Astrocyte (in vitro differentiated cells and primary cell): ENCODE measurements around the gene MAN1B1. TPM values are rescaled to one million over a fixed set of nuclear protein-coding genes. Genes with fewer than 3 reads are reported as not detected.
"Not testable (repeated sequence)": the region's sequence is repeated elsewhere in the genome, so short reads cannot be mapped to it uniquely, and the experiment has no call there.

Experiments used
- DNase-seq: peaks from one replicate; pipeline ENCODE4 v3.0.0-alpha.2; 2010; ENCODE audit warnings: low read depth
- FAIRE-seq: peaks from 2 replicates; lab custom pipeline; 2011; peaks lifted over from hg19 to GRCh38; lab: Jason Lieb, UNC
- H2AFZ ChIP-seq: 2 replicates; pipeline ENCODE4 v1.6.0; 2012; ENCODE audit warnings: low read depth, low read length, inconsistent platforms
- H3K27ac ChIP-seq: 2 replicates; pipeline ENCODE4 v1.5.1; 2011; ENCODE audit warnings: low read depth, low read length, inconsistent platforms
- H3K27me3 ChIP-seq: 2 replicates; pipeline ENCODE4 v1.6.0; 2011; ENCODE audit warnings: low read length, inconsistent platforms; ENCODE audit not compliant: insufficient read depth
- H3K36me3 ChIP-seq: 2 replicates; pipeline ENCODE4 v1.5.1; 2011; ENCODE audit warnings: low read length, inconsistent platforms; ENCODE audit not compliant: insufficient read depth
- H3K4me1 ChIP-seq: 2 replicates; pipeline ENCODE4 v1.5.1; 2011; ENCODE audit warnings: low read length, inconsistent platforms; ENCODE audit not compliant: insufficient read depth
- H3K4me2 ChIP-seq: 2 replicates; pipeline ENCODE4 v1.6.0; 2012; ENCODE audit warnings: low read length, inconsistent platforms
- H3K4me3 ChIP-seq: 2 replicates; pipeline ENCODE4 v1.5.1; 2011; ENCODE audit warnings: low read depth, mild to moderate bottlenecking, low read length, inconsistent platforms; ENCODE audit not compliant: insufficient read depth
- H3K79me2 ChIP-seq: 2 replicates; pipeline ENCODE4 v1.6.0; 2012; ENCODE audit warnings: mild to moderate bottlenecking, low read length, inconsistent platforms; ENCODE audit not compliant: insufficient read depth
- H3K9ac ChIP-seq: 2 replicates; pipeline ENCODE4 v1.6.0; 2012; ENCODE audit warnings: mild to moderate bottlenecking, low read length, inconsistent platforms
- H3K9me3 ChIP-seq: 2 replicates; pipeline ENCODE4 v1.5.1; 2012; ENCODE audit warnings: low read depth, mild to moderate bottlenecking, low read length, inconsistent platforms; ENCODE audit not compliant: insufficient read depth
- H4K20me1 ChIP-seq: 2 replicates; pipeline ENCODE4 v1.6.0; 2012; ENCODE audit warnings: low read length, inconsistent platforms; ENCODE audit not compliant: insufficient read depth
- H3K27ac Mint-ChIP-seq: one replicate; pipeline ENCODE4 v1.8.0; 2021; ENCODE audit warnings: mild to moderate bottlenecking, mixed read lengths; ENCODE audit not compliant: unreplicated experiment
- H3K27me3 Mint-ChIP-seq: one replicate; pipeline ENCODE4 v1.8.0; 2021; ENCODE audit warnings: low read depth, mixed read lengths; ENCODE audit not compliant: unreplicated experiment
- H3K36me3 Mint-ChIP-seq: one replicate; pipeline ENCODE4 v1.8.0; 2021; ENCODE audit warnings: low read depth, mixed read lengths; ENCODE audit not compliant: unreplicated experiment
- H3K4me1 Mint-ChIP-seq: one replicate; pipeline ENCODE4 v1.8.0; 2021; ENCODE audit warnings: low read depth, mixed read lengths; ENCODE audit not compliant: unreplicated experiment
- H3K4me3 Mint-ChIP-seq: one replicate; pipeline ENCODE4 v1.8.0; 2021; ENCODE audit warnings: mild to moderate bottlenecking, moderate library complexity, mixed read lengths; ENCODE audit not compliant: unreplicated experiment
- H3K9me3 Mint-ChIP-seq: one replicate; pipeline ENCODE4 v1.8.0; 2021; ENCODE audit warnings: mild to moderate bottlenecking, mixed read lengths; ENCODE audit not compliant: unreplicated experiment
- EZH2 ChIP-seq: IDR thresholded peaks from 2 replicates; pipeline ENCODE4 v1.6.1; 2012; ENCODE audit warnings: mild to moderate bottlenecking, low read length, inconsistent platforms; ENCODE audit not compliant: insufficient read depth
- total RNA-seq: library from RNA; stranded (reverse); gene quantifications from 2 replicates; pipeline ENCODE4 v1.2.1, GENCODE V29; 2021
- TF ChIP-seq, protein P1 (sequence below): IDR thresholded peaks from 2 replicates; pipeline ENCODE4 v1.5.1; 2011; ENCODE audit warnings: low read depth, mild to moderate bottlenecking, inconsistent platforms, low read length, moderate library complexity; ENCODE audit not compliant: insufficient read depth

The MAN1B1 gene
- total RNA-seq, 1 donor from 2014 or later, result 69.2 TPM

GRCh38 chr9:137130176-137130755 is 43.5 kb downstream of the MAN1B1 start:
- Mint-ChIP-seq H3K9me3 (no peaks in the 10 kb centered on the region), H3K4me3 (peak overlapping the region; percentile 91), H3K4me1 (peaks cover 20% of the 10 kb centered on the region), H3K27ac (peak overlapping the region; percentile 84), H3K27me3 (peaks cover 11% of the 10 kb centered on the region), H3K36me3 (peaks cover 1% of the 10 kb centered on the region)
- H3K79me2 ChIP-seq, result peaks cover 36% of the 10 kb centered on the region
- peaks cover 13% of the 10 kb centered on the region for H4K20me1 ChIP-seq
- H3K4me2 ChIP-seq, result peak overlapping the region; percentile 90
- peak overlapping the region; percentile 93 for H2AFZ ChIP-seq
- H3K36me3 ChIP-seq, result no peaks in the 10 kb centered on the region
- H3K27me3 ChIP-seq, result no peaks in the 10 kb centered on the region
- H3K27ac ChIP-seq, result peak overlapping the region; percentile 36
- peak overlapping the region; percentile 76 for H3K4me3 ChIP-seq
- peak overlapping the region; percentile 82 for H3K9ac ChIP-seq
- H3K9me3 ChIP-seq, result no peaks in the 10 kb centered on the region
- no peak for TF ChIP-seq EZH2
- TF ChIP-seq, protein P1, sequence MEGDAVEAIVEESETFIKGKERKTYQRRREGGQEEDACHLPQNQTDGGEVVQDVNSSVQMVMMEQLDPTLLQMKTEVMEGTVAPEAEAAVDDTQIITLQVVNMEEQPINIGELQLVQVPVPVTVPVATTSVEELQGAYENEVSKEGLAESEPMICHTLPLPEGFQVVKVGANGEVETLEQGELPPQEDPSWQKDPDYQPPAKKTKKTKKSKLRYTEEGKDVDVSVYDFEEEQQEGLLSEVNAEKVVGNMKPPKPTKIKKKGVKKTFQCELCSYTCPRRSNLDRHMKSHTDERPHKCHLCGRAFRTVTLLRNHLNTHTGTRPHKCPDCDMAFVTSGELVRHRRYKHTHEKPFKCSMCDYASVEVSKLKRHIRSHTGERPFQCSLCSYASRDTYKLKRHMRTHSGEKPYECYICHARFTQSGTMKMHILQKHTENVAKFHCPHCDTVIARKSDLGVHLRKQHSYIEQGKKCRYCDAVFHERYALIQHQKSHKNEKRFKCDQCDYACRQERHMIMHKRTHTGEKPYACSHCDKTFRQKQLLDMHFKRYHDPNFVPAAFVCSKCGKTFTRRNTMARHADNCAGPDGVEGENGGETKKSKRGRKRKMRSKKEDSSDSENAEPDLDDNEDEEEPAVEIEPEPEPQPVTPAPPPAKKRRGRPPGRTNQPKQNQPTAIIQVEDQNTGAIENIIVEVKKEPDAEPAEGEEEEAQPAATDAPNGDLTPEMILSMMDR, result no peak
- peaks cover 20% of the 10 kb centered on the region for H3K4me1 ChIP-seq
- FAIRE-seq (no peak), DNase-seq (no peak)

- FAIRE-seq (no peak), DNase-seq (no peak)
- Mint-ChIP-seq H3K36me3 (no peaks in the 10 kb centered on the region), H3K4me1 (no peaks in the 10 kb centered on the region), H3K9me3 (peaks cover 2% of the 10 kb centered on the region), H3K27me3 (peaks cover 39% of the 10 kb centered on the region), H3K27ac (no peak overlapping the region), H3K4me3 (no peak overlapping the region)
- Histone ChIP-seq H3K4me3 (no peak overlapping the region), H3K9me3 (no peaks in the 10 kb centered on the region), H3K27me3 (peaks cover 29% of the 10 kb centered on the region), H3K36me3 (no peaks in the 10 kb centered on the region), H3K9ac (no peak overlapping the region), H3K27ac (no peak overlapping the region), H3K4me2 (no peak overlapping the region), H3K79me2 (peaks cover 9% of the 10 kb centered on the region), H3K4me1 (peaks cover 5% of the 10 kb centered on the region), H2AFZ (no peak overlapping the region), H4K20me1 (no peaks in the 10 kb centered on the region)
- TF ChIP-seq, protein P1, result no peak
- no peak for TF ChIP-seq EZH2
Observed at GRCh38 chr9:137134191-137134590, 47.4 kb downstream of the MAN1B1 start.

GRCh38 chr9:137135154-137135553 is 48.4 kb downstream of the MAN1B1 start:
- peaks cover 48% of the 10 kb centered on the region for H3K27me3 Mint-ChIP-seq
- not testable (repeated sequence) for H3K4me1 Mint-ChIP-seq, H4K20me1 ChIP-seq, H3K27ac Mint-ChIP-seq, H3K4me3 ChIP-seq, H3K27ac ChIP-seq, H3K36me3 ChIP-seq, H3K79me2 ChIP-seq, H3K4me3 Mint-ChIP-seq, DNase-seq, FAIRE-seq, H3K36me3 Mint-ChIP-seq, H3K9ac ChIP-seq, H2AFZ ChIP-seq, H3K9me3 ChIP-seq, H3K4me2 ChIP-seq, H3K4me1 ChIP-seq, H3K9me3 Mint-ChIP-seq
- H3K27me3 ChIP-seq, result peaks cover 31% of the 10 kb centered on the region
